GM18867 (cell line): ENCODE results near the gene CDH12.
"Not testable (repeated sequence)": the region's sequence is repeated elsewhere in the genome, so short reads cannot be mapped to it uniquely, and the experiment has no call there.

ENCODE experiments used
- ATAC-seq: cut with Tn5 transposase; IDR thresholded peaks from one replicate; pipeline ENCODE4 v1.9.1; 2021; ENCODE audit warnings: mild to moderate bottlenecking, moderate library complexity; ENCODE audit not compliant: unreplicated experiment

Gene CDH12

GRCh38 chr5:22662391-22662790, 190.8 kb downstream of the CDH12 start:
- ATAC-seq: no peak

- no peak for ATAC-seq
These were observed 201.8 kb downstream of the CDH12 start for GRCh38 chr5:22651355-22651754.

GRCh38 chr5:22650511-22650910, 202.6 kb downstream of the CDH12 start:
- no peak for ATAC-seq

GRCh38 chr5:22649074-22649473, 204.1 kb downstream of the CDH12 start:
- no peak for ATAC-seq

GRCh38 chr5:22644859-22645258, 208.3 kb downstream of the CDH12 start:
- ATAC-seq: no peak

- ATAC-seq: no peak
These were observed 209.8 kb downstream of the CDH12 start for GRCh38 chr5:22643356-22643755.

GRCh38 chr5:22631683-22632082, 221.5 kb downstream of the CDH12 start:
- ATAC-seq: no peak

- no peak for ATAC-seq
These were observed 226.1 kb downstream of the CDH12 start for GRCh38 chr5:22627029-22627428.

GRCh38 chr5:22625451-22625850, 227.7 kb downstream of the CDH12 start:
- ATAC-seq: no peak

- no peak for ATAC-seq
These were observed 232.1 kb downstream of the CDH12 start for GRCh38 chr5:22621084-22621483.

GRCh38 chr5:22615964-22616363, 237.2 kb downstream of the CDH12 start:
- no peak for ATAC-seq

GRCh38 chr5:22614486-22615094, 238.6 kb downstream of the CDH12 start:
- ATAC-seq: no peak

- no peak for ATAC-seq
These were observed 240.2 kb downstream of the CDH12 start for GRCh38 chr5:22612928-22613327.

- ATAC-seq: no peak
These were observed 241.8 kb downstream of the CDH12 start for GRCh38 chr5:22611327-22611726.

- not testable (repeated sequence) for ATAC-seq
These were observed 245.6 kb downstream of the CDH12 start for GRCh38 chr5:22607498-22607897.

GRCh38 chr5:22605473-22605872, 247.7 kb downstream of the CDH12 start:
- ATAC-seq: no peak

- ATAC-seq: no peak
These were observed 248.4 kb downstream of the CDH12 start for GRCh38 chr5:22604711-22605110.

- ATAC-seq: no peak
These were observed 254.3 kb downstream of the CDH12 start for GRCh38 chr5:22598796-22599195.

GRCh38 chr5:22596404-22596970, 256.7 kb downstream of the CDH12 start:
- no peak for ATAC-seq

GRCh38 chr5:22594491-22594890, 258.7 kb downstream of the CDH12 start:
- no peak for ATAC-seq

- ATAC-seq: no peak
These were observed 259.6 kb downstream of the CDH12 start for GRCh38 chr5:22593592-22593991.

- no peak for ATAC-seq
These were observed 261.7 kb downstream of the CDH12 start for GRCh38 chr5:22591461-22591860.

- ATAC-seq: no peak
These were observed 262.4 kb downstream of the CDH12 start for GRCh38 chr5:22590677-22591268.
